ENCODE results near the gene CA6.

DNA sequence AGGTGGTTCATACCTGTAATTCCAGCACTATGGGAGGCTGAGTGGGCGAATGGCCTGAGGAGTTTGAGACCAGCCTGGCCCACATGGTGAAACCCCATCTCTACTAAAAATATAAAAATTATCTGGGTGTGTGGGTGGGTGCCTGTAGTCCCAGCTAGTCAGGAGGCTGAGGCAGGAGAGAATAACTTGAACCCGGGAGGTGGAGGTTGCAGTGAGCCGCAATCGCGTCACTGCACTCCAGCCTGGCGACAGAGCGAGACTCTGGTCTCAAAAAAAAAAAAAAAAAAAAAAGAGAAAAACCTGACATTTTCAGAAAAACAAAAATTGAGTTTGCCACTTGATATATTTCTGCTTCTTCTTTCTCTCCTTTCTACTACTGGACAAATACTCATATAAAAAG lies 24.3 kb downstream of the CA6 start:
- TF ChIP-seq, protein P1, sequence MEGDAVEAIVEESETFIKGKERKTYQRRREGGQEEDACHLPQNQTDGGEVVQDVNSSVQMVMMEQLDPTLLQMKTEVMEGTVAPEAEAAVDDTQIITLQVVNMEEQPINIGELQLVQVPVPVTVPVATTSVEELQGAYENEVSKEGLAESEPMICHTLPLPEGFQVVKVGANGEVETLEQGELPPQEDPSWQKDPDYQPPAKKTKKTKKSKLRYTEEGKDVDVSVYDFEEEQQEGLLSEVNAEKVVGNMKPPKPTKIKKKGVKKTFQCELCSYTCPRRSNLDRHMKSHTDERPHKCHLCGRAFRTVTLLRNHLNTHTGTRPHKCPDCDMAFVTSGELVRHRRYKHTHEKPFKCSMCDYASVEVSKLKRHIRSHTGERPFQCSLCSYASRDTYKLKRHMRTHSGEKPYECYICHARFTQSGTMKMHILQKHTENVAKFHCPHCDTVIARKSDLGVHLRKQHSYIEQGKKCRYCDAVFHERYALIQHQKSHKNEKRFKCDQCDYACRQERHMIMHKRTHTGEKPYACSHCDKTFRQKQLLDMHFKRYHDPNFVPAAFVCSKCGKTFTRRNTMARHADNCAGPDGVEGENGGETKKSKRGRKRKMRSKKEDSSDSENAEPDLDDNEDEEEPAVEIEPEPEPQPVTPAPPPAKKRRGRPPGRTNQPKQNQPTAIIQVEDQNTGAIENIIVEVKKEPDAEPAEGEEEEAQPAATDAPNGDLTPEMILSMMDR (IDR thresholded peaks at IDR 0.05) = no peak
- TF ChIP-seq EZH2 (IDR thresholded peaks at IDR 0.05) = no peak
